Glomerular visceral epithelial cell (primary cell): ENCODE data around the gene CTXND1.
"Not testable (repeated sequence)": the region's sequence is repeated elsewhere in the genome, so short reads cannot be mapped to it uniquely, and the experiment has no call there.

Source experiments
- DNase-seq: peaks from one replicate; pipeline ENCODE4 v3.0.0-alpha.2; 2016; ENCODE audit errors: extremely low spot score

CTXND1 gene

GRCh38 chr15:80252121-80252518 is at the start of gene CTXND1:
TSS of gene CTXND1 (minus strand) at chr15:80252213. CDS start at chr15:80201949, 50,264 bp downstream.
- DNase-seq, result no peak

- DNase-seq, result no peak
These were observed 49.5 kb upstream of the CTXND1 start for GRCh38 chr15:80301472-80301871.

GRCh38 chr15:80295777-80296176 is 43.8 kb upstream of the CTXND1 start:
- not testable (repeated sequence) for DNase-seq

- no peak for DNase-seq
These were observed 40.1 kb upstream of the CTXND1 start for GRCh38 chr15:80292079-80292478.

GRCh38 chr15:80290891-80291290 is 38.9 kb upstream of the CTXND1 start:
- DNase-seq, result not testable (repeated sequence)

GRCh38 chr15:80289528-80290495 is 37.8 kb upstream of the CTXND1 start:
- DNase-seq, result no peak

- no peak for DNase-seq
These were observed 36.1 kb upstream of the CTXND1 start for GRCh38 chr15:80288131-80288530.

- DNase-seq, result no peak
These were observed 34.0 kb upstream of the CTXND1 start for GRCh38 chr15:80286055-80286454.

GRCh38 chr15:80285379-80285778 is 33.4 kb upstream of the CTXND1 start:
- DNase-seq, result no peak

- no peak for DNase-seq
These were observed 31.5 kb upstream of the CTXND1 start for GRCh38 chr15:80283531-80283930.

- no peak for DNase-seq
These were observed 25.1 kb upstream of the CTXND1 start for GRCh38 chr15:80277147-80277546.

- peak; percentile 51 for DNase-seq
These were observed 23.9 kb upstream of the CTXND1 start for GRCh38 chr15:80275961-80276360.

- no peak for DNase-seq
These were observed 23.0 kb upstream of the CTXND1 start for GRCh38 chr15:80274996-80275395.

GRCh38 chr15:80274554-80274953 is 22.5 kb upstream of the CTXND1 start:
- DNase-seq, result no peak

- no peak for DNase-seq
These were observed 21.0 kb upstream of the CTXND1 start for GRCh38 chr15:80272987-80273386.

- no peak for DNase-seq
These were observed 18.5 kb upstream of the CTXND1 start for GRCh38 chr15:80270472-80270871.

GRCh38 chr15:80268101-80268500 is 16.1 kb upstream of the CTXND1 start:
- DNase-seq, result no peak

GRCh38 chr15:80267658-80268057 is 15.6 kb upstream of the CTXND1 start:
- no peak for DNase-seq

- no peak for DNase-seq
These were observed 14.7 kb upstream of the CTXND1 start for GRCh38 chr15:80266745-80267144.

- DNase-seq, result no peak
These were observed 14.1 kb upstream of the CTXND1 start for GRCh38 chr15:80266113-80266512.

GRCh38 chr15:80265021-80265420 is 13.0 kb upstream of the CTXND1 start:
- DNase-seq, result no peak

- no peak for DNase-seq
These were observed 12.0 kb upstream of the CTXND1 start for GRCh38 chr15:80264031-80264430.

- no peak for DNase-seq
These were observed 8.5 kb upstream of the CTXND1 start for GRCh38 chr15:80260551-80260950.
